Activated CD4-positive, alpha-beta T cell treated with anti-CD3 and anti-CD28 coated beads, Interleukin-2, amount 50 U/mL, for 4 hours (primary cell): ENCODE measurements around the gene MYO16.
"Not testable (repeated sequence)": the region's sequence is repeated elsewhere in the genome, so short reads cannot be mapped to it uniquely, and the experiment has no call there.

Source experiments
- DNase-seq, 2 experiments: peaks; one replicate each; pipeline ENCODE4 v3.0.0-alpha.2; 2020

Gene MYO16

DNA sequence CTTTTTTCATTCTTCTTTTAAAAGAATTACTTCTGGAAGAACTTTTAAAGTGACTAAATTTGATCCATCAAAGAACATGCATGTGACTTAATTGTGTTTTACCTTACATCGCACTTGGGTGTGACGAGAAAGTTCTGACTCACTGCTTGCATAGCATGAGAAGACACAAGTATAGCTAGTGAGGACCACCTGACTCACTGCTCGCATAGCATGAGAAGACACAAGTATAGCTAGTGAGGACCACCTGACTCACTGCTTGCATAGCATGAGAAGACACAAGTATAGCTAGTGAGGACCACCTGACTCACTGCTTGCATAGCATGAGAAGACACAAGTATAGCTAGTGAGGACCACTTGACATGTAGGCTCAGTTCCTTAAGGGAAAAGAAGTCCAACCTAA is 362.0 kb downstream of the MYO16 start:
- not testable (repeated sequence) for DNase-seq

DNA sequence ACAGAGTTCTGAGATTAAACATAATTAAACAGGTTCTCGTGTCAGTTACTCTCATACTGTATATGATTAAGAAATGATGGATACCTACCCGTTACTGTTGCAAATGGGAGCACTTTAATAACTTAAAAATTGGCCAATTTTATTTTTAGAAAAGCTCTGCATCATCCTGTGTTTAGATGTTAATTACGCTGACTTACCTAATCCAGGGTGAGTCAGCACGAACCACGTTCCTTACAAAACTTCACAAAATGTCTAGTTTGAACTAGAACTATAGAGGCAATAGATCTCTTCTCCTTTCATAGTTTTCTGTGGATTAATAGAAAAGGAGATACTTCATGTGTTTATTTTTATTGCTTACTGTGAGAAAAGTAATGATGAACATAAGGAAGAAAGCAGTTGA is 363.9 kb downstream of the MYO16 start:
- no peak for DNase-seq

DNA sequence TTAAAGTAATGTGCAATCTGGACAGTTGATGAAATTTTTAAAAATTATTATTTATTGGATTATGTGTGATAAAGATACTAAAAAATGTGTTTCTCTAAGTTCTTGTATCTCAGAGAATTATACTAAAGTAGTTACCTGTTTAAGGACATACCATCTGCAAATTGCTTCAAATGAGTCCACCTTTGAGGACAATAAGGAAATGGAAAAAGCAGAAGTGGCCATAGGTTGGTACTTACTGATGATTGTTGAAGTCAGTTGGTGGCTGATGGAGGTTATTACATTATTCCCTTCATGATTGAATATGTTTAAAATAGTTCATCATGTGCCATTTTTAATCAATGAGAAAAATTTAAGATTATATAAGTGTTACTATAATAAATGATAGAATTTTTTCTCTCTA is 367.0 kb downstream of the MYO16 start:
- no peak for DNase-seq

DNA sequence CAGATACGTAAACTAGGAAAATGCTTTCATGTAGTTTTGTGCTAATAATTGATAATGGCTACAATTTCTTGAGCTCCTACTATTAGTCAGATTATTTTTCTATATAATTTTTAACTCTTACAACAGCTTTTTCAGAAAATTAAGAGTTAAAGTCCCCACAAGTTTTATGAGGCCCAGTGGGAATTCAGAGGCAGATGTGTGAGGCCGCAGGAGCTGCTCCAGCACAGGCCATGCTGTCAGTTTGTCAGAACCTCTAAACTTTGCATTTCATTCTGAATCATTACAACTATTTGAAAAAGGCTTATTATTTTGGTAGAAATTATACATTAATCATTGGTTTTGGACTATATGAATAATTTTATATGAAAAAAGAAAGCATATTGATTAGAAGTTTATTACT is 370.8 kb downstream of the MYO16 start:
- no peak for DNase-seq

DNA sequence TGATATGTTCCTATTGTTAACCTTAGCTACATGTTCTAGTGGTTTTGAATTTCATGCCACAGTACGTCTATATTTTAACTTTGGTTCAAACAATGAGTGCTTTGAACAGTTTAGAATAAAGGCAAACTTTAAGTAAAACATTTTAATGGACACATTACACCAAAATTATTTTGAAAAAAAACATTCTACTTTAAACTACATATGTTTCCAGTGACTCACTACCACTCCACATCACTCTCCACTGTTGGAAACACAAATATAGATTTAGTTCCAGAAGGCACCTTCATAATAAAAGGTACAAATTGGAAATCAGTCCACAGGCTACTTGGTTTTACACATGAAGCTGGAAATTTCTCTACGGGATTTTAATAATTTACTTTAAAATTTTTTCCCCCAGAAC is 373.5 kb downstream of the MYO16 start:
- DNase-seq = no peak

DNA sequence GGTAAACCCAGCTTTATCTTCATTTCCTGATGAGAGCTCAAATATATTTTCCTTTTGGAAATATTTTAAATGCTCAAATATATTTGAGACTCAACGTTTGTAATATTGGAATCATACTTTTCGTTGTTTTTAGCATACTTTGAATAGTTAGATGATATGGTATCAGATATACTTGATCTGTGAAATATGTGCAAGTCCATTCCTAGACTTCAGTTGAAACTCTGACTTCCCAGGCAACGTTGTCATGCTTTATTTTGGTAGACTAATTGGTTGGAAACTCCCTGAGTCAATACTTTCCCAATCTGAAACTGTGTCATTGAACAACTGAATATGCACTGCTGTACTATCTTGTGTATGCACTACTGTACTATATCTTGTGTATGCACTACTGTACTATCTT is 378.5 kb downstream of the MYO16 start:
- DNase-seq = no peak

DNA sequence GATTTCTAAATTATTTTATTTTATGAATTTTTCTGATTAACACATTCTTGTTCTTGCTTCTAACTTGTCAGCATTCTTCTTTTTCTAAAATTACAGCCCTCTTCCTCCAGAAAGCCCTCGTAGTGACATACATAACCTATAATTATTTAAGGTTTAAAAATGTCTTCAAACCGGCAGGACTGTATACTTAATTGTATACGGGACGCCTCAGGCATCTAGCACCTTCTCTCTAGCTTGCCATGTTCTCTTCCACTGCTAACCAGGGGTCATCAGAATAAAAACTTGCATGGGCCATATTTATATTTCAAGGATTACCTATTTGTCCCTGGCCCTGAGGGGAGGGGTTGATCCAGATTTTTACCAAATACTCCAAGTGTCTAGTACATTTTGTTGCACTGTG is 380.3 kb downstream of the MYO16 start:
- no peak for DNase-seq

DNA sequence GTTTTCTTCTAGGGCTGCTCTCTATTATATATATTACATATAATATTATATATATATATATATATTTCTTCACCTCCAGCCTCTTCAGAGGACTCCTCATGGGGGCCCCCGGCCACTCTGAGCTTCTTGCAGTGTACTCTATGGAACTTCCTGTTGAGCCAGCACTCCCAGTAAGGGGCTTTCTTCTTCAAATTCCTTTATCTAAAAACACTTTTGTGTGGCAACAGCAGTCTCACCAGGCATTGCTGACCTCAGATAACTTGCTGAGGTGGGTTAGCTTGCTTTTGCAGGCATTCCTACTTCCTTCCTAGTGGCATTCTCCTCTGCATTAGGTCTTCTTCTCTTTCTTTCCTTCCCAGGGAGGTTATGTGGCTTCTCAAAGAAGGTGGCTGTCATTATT is 381.5 kb downstream of the MYO16 start:
- DNase-seq = no peak

DNA sequence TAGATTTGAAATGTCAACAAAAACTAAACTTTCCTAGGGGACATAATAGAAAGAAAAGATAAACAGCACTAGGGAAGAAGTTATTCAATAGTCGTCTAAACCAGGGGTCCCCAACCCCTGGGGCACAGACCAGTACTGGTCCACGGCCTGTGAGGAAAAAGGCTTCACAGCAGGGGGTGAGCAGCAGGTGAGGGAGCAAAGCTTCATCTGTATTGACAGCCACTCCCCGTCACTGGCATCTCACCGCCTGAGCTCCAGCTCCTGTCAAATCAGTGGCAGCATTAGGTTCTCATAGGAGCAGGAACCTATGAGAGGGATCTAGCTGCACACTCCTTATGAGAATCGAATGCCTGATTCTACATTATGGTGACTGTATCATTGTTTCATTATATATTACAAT is 382.7 kb downstream of the MYO16 start:
- no peak for DNase-seq

DNA sequence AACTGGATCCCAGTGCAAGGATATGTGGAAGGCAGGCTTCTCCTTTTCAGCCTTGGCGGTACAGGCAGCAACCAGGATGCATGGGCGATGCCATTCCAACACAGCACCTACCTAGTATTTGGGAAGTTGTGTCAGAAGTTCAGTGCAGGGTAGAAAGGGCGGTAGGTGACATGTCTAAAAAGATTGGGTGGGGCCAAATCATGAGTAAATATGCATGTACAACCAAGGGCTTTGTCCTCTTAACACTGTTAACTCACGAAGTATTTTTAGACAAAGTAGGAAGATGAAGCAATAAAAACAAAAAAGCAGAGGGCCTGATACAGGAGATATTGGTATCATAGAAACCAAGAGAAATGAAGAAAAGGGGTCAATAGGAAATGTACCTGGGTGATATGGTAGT is 392.1 kb downstream of the MYO16 start:
- DNase-seq = no peak

DNA sequence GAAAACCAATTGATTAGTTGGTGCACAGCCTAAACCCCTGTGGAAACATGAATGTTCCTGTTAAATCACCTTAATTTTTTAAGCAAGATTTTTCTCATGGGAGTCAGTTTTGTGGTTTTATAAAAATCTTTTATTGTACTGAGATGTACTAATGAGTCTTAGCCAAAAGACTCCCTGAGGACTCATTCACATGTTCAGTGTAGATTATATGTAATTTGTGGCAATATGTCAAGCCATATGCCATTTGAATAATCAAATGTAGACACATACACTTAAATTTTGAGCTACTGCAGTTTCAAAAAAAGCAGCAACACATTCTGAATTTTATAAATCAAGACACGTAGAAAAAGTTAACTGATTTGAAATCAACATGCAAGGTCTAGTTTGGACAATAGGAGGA is 395.2 kb downstream of the MYO16 start:
- no peak for DNase-seq

DNA sequence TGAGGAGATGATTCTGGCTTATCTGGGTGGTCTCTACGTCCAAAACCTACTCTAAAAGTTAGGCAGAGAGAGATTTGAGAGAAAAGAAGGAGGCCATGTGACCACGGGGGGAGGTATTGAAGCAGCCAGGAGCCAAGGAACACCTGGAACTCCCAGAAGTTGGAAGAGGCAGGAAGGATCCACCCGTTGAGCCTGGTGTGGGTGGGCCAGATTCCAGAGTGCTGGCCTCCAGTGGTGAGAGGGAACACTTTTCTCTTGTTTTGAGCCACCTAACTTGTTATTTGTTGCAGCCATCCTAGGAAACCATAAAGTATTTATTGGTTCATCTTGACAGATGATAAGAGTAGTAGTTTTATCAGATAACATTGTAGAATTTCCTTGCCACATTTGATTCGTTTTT is 396.9 kb downstream of the MYO16 start:
- DNase-seq = no peak

DNA sequence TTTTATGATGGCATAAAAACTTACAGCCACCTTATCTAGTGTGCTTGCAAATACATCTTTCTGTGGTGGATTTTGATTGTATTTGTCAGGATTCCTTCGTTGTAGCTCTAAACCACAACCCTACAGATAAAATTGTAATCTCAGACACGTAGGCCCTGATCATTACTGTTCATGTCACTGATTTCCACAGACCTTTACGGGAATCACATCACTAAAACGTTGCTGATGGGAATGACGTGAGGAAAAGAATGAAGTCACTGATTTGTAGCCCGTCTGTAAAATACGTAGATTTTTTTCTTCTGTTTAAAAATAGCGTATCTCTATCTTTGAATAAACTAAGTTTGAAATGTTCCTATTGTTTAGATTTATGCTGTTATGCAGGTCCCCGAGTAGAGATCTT is 399.2 kb downstream of the MYO16 start:
- DNase-seq = no peak

DNA sequence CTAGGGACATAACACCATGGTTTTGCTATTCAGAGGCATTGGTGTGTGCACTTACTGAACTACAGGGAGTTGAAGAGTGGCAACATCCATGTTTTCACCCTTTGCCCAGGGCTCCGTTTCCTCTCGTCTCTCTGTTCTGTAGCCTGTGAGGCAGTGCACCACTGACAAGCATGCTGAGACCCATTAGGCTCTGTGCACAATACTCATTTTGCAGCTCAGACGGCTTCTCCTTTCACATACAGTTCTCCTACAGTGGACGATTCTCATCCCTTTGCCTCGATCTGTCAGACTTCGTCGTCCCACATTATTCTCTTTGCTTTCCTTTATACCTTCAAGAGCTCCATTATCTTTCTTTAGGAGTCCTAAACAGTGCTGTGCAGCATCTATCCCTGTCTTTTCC is 403.7 kb downstream of the MYO16 start:
- no peak for DNase-seq

DNA sequence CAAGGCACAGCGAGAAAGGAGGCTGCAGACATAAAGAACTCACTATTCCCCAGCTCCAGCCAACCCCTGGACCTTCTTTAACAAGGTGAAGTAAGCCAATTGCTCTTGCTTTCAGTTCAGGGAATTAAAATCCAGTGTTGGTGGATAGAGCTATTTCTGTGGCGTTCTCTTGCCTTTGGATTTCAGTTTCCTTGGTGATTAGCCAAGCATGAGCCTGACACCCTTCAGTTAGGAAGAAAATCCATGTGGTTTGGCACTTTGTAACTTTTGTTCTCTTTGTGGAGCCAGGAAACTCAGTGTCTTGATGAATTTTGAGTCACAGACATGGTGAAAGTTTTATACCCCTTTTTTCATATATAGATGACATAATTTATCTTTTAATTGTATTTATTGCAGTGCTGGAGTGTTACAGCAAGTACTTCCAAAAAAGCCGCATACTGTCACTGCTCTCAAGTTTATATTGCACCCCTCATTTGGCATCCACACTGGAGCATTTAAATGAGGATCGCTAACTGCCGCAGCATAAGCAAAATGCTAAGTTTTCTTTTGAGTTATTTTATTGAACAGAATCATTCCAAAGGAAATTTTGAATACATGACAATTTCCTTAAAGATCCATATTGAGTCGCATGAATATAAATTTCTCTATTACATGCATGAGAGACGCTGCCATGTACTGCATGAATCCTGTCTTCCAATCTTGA is 406.8 kb downstream of the MYO16 start:
- DNase-seq = no peak

DNA sequence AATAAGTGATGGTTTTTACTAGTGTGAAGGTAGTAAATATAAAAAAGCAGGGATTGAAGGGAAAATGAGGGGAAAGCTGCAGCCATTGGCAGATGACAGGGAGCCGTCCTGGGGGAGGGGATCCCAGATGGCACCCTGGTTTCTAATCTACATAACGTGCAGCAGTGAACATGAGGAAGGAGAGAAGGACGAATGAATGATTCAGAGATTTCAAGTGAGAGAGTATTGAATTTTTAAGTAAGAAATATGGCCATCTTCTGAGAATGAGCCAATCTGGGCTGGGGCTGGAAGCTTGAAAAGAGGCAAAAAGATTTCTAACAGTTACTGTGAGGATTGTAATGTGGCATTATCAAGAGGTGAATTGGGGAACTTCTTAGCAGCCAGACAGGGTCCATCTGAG is 414.2 kb downstream of the MYO16 start:
- DNase-seq = no peak

DNA sequence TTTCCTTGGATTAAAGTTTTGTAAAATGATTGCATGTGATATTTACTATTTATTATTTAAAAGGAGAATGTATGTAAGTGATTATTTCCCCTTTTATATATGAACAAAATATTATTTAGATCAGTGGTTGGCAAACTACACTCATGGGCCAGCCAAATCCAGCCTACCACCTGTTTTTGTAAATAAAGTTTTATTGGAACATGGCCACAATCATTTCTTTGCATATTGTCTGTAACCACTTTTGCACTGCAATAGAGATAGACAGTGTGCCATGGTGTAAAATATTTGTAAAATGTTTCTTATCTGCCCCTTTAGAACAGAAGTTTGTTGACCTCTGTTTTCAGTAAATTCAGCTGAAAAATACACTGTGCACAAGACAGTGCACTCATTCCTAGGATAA is 426.4 kb downstream of the MYO16 start:
- no peak for DNase-seq

DNA sequence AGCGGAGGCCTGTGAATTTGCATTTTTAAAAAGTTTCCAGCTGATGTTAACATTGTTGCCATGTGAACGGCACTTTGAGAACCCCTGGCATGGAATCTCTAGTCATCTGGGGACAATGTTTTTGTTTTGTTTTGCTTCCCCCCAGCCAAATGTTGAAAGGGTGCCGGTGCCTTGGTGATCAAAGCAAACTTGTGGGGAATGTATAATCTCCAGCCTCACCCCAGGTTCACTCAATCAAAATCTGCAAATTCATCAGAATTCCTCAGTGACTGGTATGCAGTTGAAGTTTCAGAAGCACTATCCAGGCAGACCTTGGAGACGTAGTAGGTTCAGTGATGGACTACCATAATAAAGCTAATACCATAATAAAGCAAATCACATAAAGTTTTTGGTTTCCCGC is 428.7 kb downstream of the MYO16 start:
- no peak for DNase-seq

DNA sequence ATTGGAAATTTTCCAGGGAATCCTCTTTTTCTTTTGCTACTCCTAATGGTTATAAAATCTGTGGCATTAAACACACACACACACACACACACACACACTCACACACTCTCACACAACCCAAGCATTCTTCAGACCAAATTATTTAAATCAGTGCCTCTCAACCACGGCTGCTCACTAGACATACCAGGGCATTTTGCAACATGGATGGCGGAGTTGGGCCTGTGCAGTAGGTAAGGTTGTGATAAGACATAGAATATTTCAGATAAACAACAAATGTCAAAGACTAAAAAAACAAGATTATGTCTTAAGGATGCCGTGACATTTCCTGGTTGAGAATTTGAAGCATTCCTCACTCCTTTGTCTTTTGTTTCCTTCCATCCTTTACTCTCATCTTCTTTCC is 443.1 kb downstream of the MYO16 start:
- no peak for DNase-seq

DNA sequence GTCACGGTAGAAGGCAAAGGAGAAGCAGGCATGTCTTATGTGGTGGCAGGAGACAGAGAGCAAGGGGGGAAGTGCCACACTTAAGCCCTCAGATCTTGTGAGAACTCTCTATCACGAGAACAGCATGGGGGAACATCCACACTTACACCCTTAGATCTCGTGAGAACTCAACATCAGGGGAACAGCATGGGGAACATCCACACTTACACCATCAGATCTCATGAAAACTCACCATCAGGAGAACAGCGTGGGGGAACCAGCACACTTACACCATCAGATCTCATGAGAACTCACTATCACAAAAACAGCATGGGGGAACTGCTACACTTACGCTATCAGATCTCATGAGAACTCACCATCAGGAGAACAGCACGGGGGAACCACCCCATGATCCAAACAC is 445.0 kb downstream of the MYO16 start:
- no peak for DNase-seq

DNA sequence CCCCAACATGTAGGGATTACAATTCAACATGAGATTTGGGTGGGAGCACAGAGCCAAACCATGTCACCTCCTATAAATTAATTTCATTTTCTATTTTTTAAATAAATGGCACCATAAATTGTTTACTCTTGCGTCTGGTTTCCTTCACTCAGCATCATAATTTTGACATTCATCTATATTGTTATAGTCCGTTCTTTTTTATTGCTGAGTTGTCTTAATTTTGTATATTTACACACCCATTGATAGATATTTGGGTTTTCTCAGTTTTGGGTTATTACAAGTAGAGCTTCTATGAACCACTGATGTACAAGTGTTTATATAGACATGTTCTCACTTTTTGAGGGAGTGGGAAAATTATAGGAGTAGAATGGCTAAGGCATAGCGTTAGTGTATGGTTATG is 445.4 kb downstream of the MYO16 start:
- DNase-seq = no peak

DNA sequence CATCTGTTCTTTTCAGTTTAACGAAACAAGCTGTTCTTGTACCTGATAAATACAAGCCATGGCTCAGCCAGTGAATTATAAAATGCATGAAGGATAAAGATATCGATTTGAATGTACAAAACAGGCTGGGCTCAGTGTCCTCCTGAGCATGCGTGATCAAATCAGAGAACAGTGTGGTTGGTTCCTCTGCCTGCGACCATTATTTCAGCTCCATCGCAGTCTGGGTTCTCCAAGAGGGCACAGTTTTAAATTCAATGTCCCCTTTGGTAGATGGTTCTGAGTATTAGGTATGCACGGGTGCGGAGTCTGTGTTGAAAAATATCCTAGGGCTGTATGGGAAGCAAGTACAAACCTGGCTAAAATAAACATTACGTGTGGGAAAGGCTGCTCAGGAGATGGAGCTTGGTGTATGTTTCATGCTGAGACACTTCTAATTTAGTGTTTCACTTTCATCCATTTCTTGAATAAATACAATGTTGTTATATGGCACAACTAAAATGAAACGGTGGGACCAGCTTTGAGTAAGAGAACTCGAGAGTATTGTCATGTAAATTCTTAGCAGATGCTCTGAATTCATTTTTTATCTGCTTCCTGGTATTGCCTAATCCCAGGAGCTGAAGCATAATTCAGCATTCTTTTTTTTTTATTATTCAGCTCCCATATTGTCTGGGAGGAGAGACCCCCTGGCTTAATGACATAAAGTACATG is 458.7 kb downstream of the MYO16 start:
- DNase-seq = no peak

DNA sequence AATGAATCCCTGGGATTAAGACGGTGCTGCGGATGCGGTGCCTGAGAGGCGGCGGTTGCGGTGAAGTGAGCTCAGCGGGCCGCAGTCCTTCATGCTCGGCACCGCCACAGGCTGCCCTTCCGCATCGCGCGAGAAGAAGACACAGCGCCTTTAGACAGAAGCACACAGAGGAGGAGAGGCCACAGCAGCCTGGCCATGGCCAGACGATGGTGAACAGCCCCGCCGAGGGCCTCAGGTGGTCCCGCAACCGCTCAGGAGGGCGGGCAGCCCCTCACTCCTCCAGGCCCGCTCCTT is 459.2 kb downstream of the MYO16 start:
- DNase-seq = no peak

DNA sequence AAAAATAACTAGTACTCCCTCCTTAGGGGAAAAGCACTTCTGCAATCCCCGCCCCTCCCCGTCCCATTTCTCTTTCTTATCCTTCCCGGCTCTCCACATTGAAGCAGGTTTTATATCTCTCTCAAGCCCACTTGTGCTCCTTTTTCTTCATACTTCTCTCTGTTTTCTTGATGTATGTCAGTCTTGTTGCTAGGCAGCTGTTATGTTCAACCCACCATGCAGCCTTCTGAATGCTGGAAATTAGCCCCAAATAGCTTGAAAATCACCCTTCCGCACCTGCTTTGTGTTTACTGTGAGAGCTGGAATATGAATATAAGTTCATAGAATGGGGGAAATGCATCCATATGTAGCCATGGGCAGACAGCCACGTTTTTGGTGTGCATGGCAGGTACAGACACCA is 461.4 kb downstream of the MYO16 start:
- DNase-seq = no peak

DNA sequence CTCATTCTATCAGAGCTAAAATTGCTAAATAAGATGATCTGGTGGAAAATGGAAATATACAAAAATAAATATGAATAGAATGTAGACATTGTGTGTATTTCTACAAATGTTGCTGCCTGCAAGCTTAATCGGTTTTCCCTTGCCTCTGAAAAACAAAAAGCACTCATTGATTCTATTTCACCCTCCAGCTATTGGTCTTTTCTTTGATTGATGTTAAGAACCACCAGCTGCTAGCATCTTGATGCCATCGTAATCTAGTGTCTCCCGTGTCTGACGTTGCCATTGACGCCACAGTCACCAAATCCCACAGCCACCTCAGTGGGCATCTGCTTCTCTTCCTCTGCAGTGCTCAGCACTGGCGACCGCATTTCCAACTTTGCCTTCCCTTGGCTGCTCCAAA is 461.8 kb downstream of the MYO16 start:
- no peak for DNase-seq
